ENCODE results near the gene AIG1.

Gene AIG1

GRCh38 chr6:143222801-143223231, 162.1 kb downstream of the AIG1 start:
- H3K9me3 ChIP-seq (ENCODE audit: low read length): no peaks in the 10 kb centered on the region
- H3K4me3 ChIP-seq (ENCODE audit: low read depth, low read length, poor library complexity, severe bottlenecking): no peak overlapping the region
- no peak overlapping the region for H3K27ac ChIP-seq (ENCODE audit: low read depth, low read length, poor library complexity, severe bottlenecking)
- TF ChIP-seq CTCF (IDR thresholded peaks at IDR 0.05; ENCODE audit: low read length) (no peak), EZH2 (IDR thresholded peaks at IDR 0.05; ENCODE audit: borderline replicate concordance, low read length) (no peak)
- no peaks in the 10 kb centered on the region for H3K27me3 ChIP-seq (ENCODE audit: insufficient read depth, low read length)
- no peaks in the 10 kb centered on the region for H3K9me2 ChIP-seq (ENCODE audit: low read depth, low read length)
- no peaks in the 10 kb centered on the region for H3F3A ChIP-seq (ENCODE audit: insufficient read depth, low read length)
- H3K79me2 ChIP-seq (ENCODE audit: insufficient read depth, low read length): no peaks in the 10 kb centered on the region
- no peak overlapping the region for H3K9ac ChIP-seq (ENCODE audit: low read length)
- no peak overlapping the region for H3K4me2 ChIP-seq (ENCODE audit: low read length)
- H2AFZ ChIP-seq (ENCODE audit: low read length): no peak overlapping the region
- no peaks in the 10 kb centered on the region for H3K4me1 ChIP-seq (ENCODE audit: insufficient read depth, low read length, severe bottlenecking)
- H3K36me3 ChIP-seq (ENCODE audit: insufficient read depth, low read length): no peaks in the 10 kb centered on the region
- H4K20me1 ChIP-seq (ENCODE audit: insufficient read depth, low read length): no peaks in the 10 kb centered on the region

GRCh38 chr6:143223895-143224294, 163.2 kb downstream of the AIG1 start:
- Histone ChIP-seq H3K9ac (ENCODE audit: low read length) (no peak overlapping the region), H4K20me1 (ENCODE audit: insufficient read depth, low read length) (no peaks in the 10 kb centered on the region), H3K4me1 (ENCODE audit: insufficient read depth, low read length, severe bottlenecking) (no peaks in the 10 kb centered on the region), H3F3A (ENCODE audit: insufficient read depth, low read length) (no peaks in the 10 kb centered on the region), H2AFZ (ENCODE audit: low read length) (no peak overlapping the region), H3K27ac (ENCODE audit: low read depth, low read length, poor library complexity, severe bottlenecking) (no peak overlapping the region), H3K4me2 (ENCODE audit: low read length) (no peak overlapping the region), H3K27me3 (ENCODE audit: insufficient read depth, low read length) (no peaks in the 10 kb centered on the region), H3K4me3 (ENCODE audit: low read depth, low read length, poor library complexity, severe bottlenecking) (no peak overlapping the region), H3K36me3 (ENCODE audit: insufficient read depth, low read length) (no peaks in the 10 kb centered on the region), H3K9me2 (ENCODE audit: low read depth, low read length) (no peaks in the 10 kb centered on the region), H3K79me2 (ENCODE audit: insufficient read depth, low read length) (no peaks in the 10 kb centered on the region), H3K9me3 (ENCODE audit: low read length) (no peaks in the 10 kb centered on the region)
- TF ChIP-seq EZH2 (IDR thresholded peaks at IDR 0.05; ENCODE audit: borderline replicate concordance, low read length) (no peak), CTCF (IDR thresholded peaks at IDR 0.05; ENCODE audit: low read length) (no peak)

GRCh38 chr6:143224516-143224915, 163.8 kb downstream of the AIG1 start:
- no peaks in the 10 kb centered on the region for H3K79me2 ChIP-seq (ENCODE audit: insufficient read depth, low read length)
- no peak overlapping the region for H3K9ac ChIP-seq (ENCODE audit: low read length)
- H3K4me2 ChIP-seq (ENCODE audit: low read length): no peak overlapping the region
- H4K20me1 ChIP-seq (ENCODE audit: insufficient read depth, low read length): no peaks in the 10 kb centered on the region
- H3F3A ChIP-seq (ENCODE audit: insufficient read depth, low read length): no peaks in the 10 kb centered on the region
- no peaks in the 10 kb centered on the region for H3K27me3 ChIP-seq (ENCODE audit: insufficient read depth, low read length)
- H3K4me3 ChIP-seq (ENCODE audit: low read depth, low read length, poor library complexity, severe bottlenecking): no peak overlapping the region
- no peaks in the 10 kb centered on the region for H3K36me3 ChIP-seq (ENCODE audit: insufficient read depth, low read length)
- TF ChIP-seq CTCF (IDR thresholded peaks at IDR 0.05; ENCODE audit: low read length): no peak
- TF ChIP-seq EZH2 (IDR thresholded peaks at IDR 0.05; ENCODE audit: borderline replicate concordance, low read length): no peak
- H3K9me2 ChIP-seq (ENCODE audit: low read depth, low read length): no peaks in the 10 kb centered on the region
- H3K9me3 ChIP-seq (ENCODE audit: low read length): no peaks in the 10 kb centered on the region
- no peaks in the 10 kb centered on the region for H3K4me1 ChIP-seq (ENCODE audit: insufficient read depth, low read length, severe bottlenecking)
- H2AFZ ChIP-seq (ENCODE audit: low read length): no peak overlapping the region
- H3K27ac ChIP-seq (ENCODE audit: low read depth, low read length, poor library complexity, severe bottlenecking): no peak overlapping the region

All from OCI-LY1 (cell line).